NCI-H1048 (cell line): ENCODE measurements around the gene LRCH1.

Source experiments
- DNase-seq: peaks from one replicate; lab custom pipeline; 2025; lab: John Stamatoyannopoulos, UW

Gene LRCH1

GRCh38 chr13:46562152-46562551 lies 9.2 kb downstream of the LRCH1 start:
- no peak for DNase-seq

- no peak for DNase-seq
Measured at GRCh38 chr13:46562581-46562980, 9.6 kb downstream of the LRCH1 start.

GRCh38 chr13:46565808-46566750 lies 13.1 kb downstream of the LRCH1 start:
- no peak for DNase-seq

GRCh38 chr13:46567671-46568070 lies 14.7 kb downstream of the LRCH1 start:
- DNase-seq, result no peak

- DNase-seq, result no peak
Measured at GRCh38 chr13:46569456-46569855, 16.5 kb downstream of the LRCH1 start.

GRCh38 chr13:46570273-46570672 lies 17.3 kb downstream of the LRCH1 start:
- DNase-seq, result no peak

GRCh38 chr13:46571189-46571908 lies 18.4 kb downstream of the LRCH1 start:
- no peak for DNase-seq

- no peak for DNase-seq
Measured at GRCh38 chr13:46571909-46572595, 19.1 kb downstream of the LRCH1 start.

GRCh38 chr13:46572752-46573431 lies 19.9 kb downstream of the LRCH1 start:
- DNase-seq, result no peak

- DNase-seq, result no peak
Measured at GRCh38 chr13:46575301-46575771, 22.4 kb downstream of the LRCH1 start.

GRCh38 chr13:46575818-46576221 lies 22.9 kb downstream of the LRCH1 start:
- DNase-seq, result no peak

GRCh38 chr13:46576762-46577161 lies 23.8 kb downstream of the LRCH1 start:
- DNase-seq, result no peak

GRCh38 chr13:46577696-46578589 lies 25.0 kb downstream of the LRCH1 start:
- DNase-seq, result no peak

GRCh38 chr13:46578590-46578975 lies 25.6 kb downstream of the LRCH1 start:
- no peak for DNase-seq

- DNase-seq, result no peak
Measured at GRCh38 chr13:46580362-46580839, 27.4 kb downstream of the LRCH1 start.

GRCh38 chr13:46582190-46582589 lies 29.2 kb downstream of the LRCH1 start:
- no peak for DNase-seq

GRCh38 chr13:46586751-46587514 lies 34.0 kb downstream of the LRCH1 start:
- no peak for DNase-seq

- no peak for DNase-seq
Measured at GRCh38 chr13:46587807-46588418, 34.9 kb downstream of the LRCH1 start.

- DNase-seq, result no peak
Measured at GRCh38 chr13:46592385-46592784, 39.4 kb downstream of the LRCH1 start.
